KOPT-K1 (cell line): ENCODE results near the gene SLC35F3.
A peak's percentile ranks its signal among the peaks of the same experiment; 100 is the strongest.
"Not testable (repeated sequence)": the region's sequence is repeated elsewhere in the genome, so short reads cannot be mapped to it uniquely, and the experiment has no call there.

Experiments used
- H3K27ac ChIP-seq: fragments of 200-600 bp; sonication (generic); 2 replicates; pipeline ENCODE4 v1.5.1; 2016; ENCODE audit warnings: antibody characterized with exemption, mild to moderate bottlenecking, low read depth, low read length; ENCODE audit not compliant: poor library complexity, severe bottlenecking
- H3K36me3 ChIP-seq: fragments of 200-600 bp; sonication (generic); 2 replicates; pipeline ENCODE4 v1.5.1; 2017; ENCODE audit warnings: antibody characterized with exemption, mild to moderate bottlenecking, low read length, moderate library complexity; ENCODE audit not compliant: insufficient read depth
- H3K9me3 ChIP-seq: fragments of 200-600 bp; sonication (generic); 2 replicates; pipeline ENCODE4 v1.5.1; 2017; ENCODE audit warnings: antibody characterized with exemption, low read length, mild to moderate bottlenecking; ENCODE audit not compliant: insufficient read depth, poor library complexity, severe bottlenecking

SLC35F3 gene

DNA sequence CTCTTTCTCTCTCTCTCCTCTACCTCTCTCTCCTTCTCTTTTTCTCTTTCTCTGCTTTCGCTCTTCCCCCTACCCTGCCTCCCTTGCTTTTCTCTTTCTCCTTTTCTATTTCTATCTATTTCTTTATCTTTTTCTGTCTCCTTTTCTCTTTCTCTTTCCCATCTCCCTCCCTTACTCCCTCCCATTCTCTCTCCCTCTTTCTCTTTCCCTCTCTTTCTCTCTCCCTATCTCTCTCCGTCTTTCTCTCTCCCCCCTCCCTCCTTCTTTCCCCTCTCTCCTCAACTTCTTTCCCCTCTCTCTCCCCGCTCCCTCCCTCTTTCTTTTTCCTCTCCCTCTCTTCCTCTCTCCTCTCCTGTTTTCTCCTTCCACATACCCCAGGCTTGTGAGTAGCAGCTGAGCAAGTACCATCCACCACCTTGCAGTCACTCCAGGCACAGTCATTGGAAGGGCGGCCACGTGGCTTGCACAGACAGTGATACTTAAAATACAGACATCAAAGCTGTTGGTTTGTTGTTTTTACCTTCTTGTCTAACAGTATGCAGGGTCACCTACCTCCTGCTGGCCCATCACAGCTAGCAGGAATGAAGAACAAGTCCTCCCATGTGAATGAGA is 259.7 kb downstream of the SLC35F3 start:
- no peaks in the 10 kb centered on the region for H3K9me3 ChIP-seq
- H3K27ac ChIP-seq: peak overlapping the region; percentile 65
- H3K36me3 ChIP-seq: no peaks in the 10 kb centered on the region

DNA sequence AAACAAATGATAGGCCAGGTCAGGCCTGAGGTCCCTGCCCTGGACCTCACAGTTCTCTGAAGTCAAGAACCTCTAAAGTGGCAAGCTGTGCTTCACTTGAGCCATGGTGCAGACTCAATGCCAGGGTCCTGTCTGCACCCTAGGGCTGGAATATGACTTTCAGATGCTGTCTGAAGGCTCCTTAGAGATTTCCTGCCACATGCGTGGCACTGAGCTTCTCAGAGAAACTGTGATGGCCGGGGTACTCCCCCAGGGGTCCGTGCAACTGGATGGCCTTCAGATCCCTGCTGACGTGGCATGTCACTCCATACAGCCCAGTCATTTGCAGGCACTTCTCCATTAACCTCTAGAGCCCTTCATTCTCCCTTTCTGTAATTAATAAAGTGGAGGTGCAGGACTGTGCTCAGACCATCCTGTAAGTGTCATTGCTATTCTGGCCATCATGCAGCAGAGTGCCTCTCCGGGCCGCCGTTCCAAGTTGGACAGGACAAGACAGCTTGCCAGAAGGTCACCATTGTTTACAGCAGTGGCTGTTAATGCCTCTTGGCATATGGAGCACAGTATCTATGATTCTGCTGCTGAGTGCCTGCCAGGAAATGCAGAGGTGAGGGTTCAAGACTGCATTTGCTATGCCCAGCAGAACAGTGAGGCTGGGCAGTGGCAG is 263.7 kb downstream of the SLC35F3 start:
- H3K9me3 ChIP-seq: no peaks in the 10 kb centered on the region
- H3K36me3 ChIP-seq: no peaks in the 10 kb centered on the region
- peak overlapping the region; percentile 98 for H3K27ac ChIP-seq

DNA sequence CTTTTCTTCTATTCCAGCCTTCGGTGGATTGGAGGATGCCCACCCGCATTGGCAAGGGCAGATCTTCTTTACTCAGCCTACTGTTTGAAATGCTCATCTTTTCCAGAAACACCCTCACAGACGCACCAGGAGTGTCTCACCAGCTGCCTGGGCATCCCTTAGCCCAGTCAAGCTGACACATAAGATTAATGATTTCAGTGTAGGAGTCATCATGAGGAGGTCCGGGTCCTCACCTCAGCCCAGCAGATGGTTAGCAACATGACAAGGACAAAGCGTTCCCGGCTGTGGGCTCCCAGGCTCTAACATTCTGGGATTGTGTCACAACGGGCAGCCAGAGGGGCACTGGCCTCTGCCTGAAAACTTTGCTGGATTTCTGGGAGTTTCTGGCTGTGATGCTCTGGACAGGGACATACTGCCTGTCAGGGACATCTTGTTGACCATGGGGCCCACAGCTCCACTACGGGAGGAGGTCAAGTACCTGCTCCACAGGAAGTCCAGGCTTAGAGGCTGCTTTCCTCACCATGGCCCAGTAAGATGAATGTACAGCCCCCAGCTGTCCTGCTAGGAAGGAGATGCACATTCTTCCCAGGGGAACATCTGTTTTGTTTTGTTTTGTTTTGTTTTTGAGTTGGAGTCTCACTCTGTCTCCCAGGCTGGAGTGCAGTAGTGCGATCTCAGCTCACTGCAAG is 264.8 kb downstream of the SLC35F3 start:
- Histone ChIP-seq H3K36me3 (no peaks in the 10 kb centered on the region), H3K27ac (peak overlapping the region; percentile 98), H3K9me3 (no peaks in the 10 kb centered on the region)

DNA sequence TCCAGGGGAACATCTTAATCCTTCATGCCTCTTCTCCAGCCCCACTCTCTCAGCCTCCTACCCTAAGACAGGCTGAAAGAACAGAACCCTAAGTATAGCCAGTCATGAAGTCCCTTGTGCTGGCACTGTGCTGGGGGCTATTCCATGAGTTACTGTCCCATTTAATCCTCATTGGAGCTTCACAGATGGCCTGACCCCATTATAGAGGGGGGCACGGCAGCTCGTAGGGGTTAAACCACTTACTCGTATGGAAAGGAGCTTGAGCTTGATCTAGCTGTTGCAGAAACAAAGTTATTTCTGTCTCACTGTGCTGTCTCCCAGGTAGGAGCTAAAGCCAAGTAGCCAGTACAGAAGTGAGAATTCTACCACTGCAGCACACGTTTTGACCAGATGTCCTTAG is 265.6 kb downstream of the SLC35F3 start:
- peak overlapping the region; percentile 98 for H3K27ac ChIP-seq
- H3K36me3 ChIP-seq: no peaks in the 10 kb centered on the region
- no peaks in the 10 kb centered on the region for H3K9me3 ChIP-seq

DNA sequence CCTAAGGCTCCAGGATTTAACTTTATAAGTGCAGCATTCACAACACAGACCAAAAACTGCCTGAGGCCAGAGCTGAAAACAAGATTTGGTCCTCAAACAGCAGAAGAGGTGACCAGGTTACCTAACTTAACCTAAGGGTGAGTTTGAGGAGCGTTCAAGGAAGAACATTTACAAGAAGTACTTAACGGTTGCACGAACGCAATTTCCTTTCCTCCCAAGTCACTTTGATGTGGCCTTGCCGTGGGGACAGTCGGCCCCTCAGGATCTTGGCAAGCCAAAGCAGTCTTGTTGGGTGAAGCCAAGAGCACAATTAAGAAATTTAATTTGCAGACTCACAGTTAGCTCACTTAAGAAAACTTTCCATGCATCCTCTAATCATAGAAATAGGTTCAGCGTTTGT is 266.1 kb downstream of the SLC35F3 start:
- Histone ChIP-seq H3K36me3 (no peaks in the 10 kb centered on the region), H3K27ac (peak overlapping the region; percentile 98), H3K9me3 (peaks cover 1% of the 10 kb centered on the region)

DNA sequence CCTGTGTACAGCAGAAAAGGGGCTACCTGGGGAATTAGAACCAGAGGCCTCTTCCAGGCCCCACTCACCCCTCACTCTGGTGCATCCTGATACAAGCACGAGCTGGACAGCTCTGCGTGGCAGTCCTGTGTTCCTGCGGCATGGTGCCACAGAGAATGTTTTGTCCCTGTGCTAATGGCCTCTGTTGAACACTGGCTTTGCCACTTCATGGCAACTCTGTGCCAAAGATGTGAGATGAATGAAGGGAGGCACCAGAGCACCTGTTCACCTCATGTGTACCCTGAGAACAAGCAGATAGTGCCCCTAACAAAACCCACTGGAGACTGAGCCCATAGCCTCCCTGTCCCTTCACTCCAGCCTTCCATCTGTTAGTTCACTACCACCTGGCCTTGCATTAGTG is 269.5 kb downstream of the SLC35F3 start:
- peaks cover 22% of the 10 kb centered on the region for H3K9me3 ChIP-seq
- peak overlapping the region; percentile 98 for H3K27ac ChIP-seq
- H3K36me3 ChIP-seq: no peaks in the 10 kb centered on the region

DNA sequence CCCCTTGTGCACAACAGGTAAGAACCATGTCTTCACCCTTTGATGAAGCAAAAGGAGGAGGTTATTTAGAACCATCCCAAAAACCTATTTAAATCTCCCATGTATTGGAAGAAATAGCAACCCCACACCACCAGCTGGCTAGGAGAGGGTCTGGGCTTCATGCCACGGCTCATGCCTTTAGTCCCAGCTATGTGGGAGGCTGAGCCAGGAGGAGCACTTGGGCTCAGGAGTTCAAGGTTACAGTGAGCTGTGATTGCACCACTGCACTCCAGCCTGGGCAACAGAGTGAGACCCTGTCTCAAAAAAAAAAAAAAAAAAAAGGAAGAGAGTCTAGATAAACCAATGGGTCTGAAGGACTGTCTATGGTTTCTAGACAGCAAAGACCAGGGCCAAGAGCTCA is 270.9 kb downstream of the SLC35F3 start:
- H3K9me3 ChIP-seq: peaks cover 22% of the 10 kb centered on the region
- no peaks in the 10 kb centered on the region for H3K36me3 ChIP-seq
- H3K27ac ChIP-seq: no peak overlapping the region

DNA sequence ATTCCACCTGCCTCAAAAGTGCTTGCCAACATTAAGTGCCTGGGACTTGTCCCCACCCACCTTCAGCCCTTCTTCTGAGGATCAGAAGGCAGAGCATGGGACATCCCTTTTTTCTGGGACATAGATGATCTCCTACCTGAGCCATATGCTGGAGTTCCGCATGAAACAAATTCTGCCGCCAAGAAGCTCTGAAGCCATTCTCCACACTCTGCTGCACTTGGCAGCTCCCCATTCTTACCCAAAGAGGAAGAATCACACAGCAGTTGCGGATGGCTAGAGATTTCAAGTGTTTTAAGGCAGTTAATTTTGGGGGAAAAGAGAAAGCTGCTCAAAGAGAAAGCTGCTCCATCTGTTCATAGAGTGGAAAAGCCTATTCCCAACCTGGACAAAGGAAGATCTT is 271.5 kb downstream of the SLC35F3 start:
- H3K9me3 ChIP-seq: peaks cover 22% of the 10 kb centered on the region
- no peaks in the 10 kb centered on the region for H3K36me3 ChIP-seq
- no peak overlapping the region for H3K27ac ChIP-seq

DNA sequence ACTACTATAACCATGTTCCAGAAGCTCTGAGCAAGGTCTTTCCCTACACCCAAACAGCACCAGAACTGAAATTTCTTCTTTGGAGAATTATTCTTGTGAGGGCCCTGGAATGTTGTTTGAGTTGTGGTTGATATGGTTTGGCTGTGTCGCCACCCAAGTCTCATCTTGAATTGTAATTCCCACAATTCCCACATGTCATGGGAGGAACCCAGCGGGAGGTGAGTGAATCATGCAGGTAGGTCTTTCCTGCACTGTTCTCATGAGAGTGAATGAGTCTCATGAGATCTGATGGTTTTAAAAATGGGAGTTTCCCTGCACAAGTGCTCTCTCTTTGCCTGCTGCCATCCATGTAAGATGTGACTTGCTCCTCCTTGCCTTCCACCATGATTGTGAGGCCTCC is 272.4 kb downstream of the SLC35F3 start:
- not testable (repeated sequence) for H3K36me3 ChIP-seq, H3K27ac ChIP-seq
- H3K9me3 ChIP-seq: peaks cover 22% of the 10 kb centered on the region

DNA sequence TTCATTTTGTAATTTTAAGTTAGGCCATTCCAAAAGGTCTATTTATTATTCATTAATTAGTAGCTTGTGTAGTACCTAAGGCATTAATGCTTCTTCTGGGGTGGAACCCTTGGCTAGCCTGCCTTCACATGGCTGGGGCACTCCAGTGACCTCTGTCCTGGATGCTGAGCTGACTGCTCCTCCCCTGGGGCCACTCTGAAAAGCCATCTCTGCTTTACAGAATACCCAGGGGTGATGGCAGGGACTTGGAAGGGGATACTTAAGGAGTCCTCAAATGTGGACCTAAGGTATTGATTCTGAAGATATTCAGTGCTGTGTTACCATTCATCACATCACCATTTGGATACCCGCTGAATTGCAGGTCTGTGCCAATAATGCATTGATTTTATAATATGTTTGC is 281.0 kb downstream of the SLC35F3 start:
- H3K9me3 ChIP-seq: peaks cover 4% of the 10 kb centered on the region
- no peak overlapping the region for H3K27ac ChIP-seq
- no peaks in the 10 kb centered on the region for H3K36me3 ChIP-seq

DNA sequence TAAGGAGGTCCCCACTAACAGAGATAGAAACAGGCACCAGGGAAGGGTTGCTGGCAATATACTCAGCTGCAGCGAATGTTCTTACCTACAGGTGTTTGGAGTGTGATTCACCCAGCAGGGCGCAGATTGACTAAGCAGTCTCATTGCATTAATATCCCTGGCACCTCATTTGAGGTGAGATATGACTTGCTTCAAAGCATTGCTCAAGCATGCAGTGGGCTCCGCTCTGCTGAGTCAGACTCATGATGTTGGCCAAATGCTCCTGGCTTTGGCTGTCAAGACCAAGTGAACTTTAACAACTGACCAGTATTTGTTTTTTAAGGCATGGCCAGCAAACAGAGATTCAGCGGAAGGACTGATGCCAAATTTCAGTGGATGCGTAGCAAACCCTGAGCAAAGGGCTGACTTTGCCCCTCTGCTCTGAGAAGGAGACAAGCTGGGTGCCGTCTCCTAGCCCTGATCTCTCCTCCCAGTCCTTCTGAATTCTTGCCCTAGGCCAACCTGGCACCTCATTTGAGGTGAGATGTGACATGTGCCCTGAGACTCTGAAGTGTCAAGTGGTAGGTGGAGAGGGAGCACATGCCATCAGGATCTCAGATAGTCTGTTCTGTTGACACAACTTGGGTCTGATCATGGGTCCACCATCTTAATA is 281.7 kb downstream of the SLC35F3 start:
- Histone ChIP-seq H3K36me3 (no peaks in the 10 kb centered on the region), H3K9me3 (peaks cover 9% of the 10 kb centered on the region), H3K27ac (no peak overlapping the region)

DNA sequence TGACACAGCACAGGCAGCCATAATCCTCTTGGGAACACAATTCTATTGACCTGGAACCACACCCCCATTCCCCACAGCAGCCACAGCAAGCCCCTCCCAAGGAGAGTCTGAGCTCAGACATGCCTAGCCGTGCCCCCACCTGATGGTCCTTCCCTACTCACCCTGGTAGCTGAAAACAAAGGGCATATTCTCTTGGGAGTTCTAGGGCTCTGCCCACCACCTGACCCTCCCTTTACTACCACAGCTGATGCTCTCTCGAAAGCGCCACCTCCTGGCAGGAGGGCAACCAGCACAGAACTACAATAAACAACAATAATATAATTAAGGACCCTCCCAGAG is 283.9 kb downstream of the SLC35F3 start:
- H3K27ac ChIP-seq: no peak overlapping the region
- H3K36me3 ChIP-seq: no peaks in the 10 kb centered on the region
- H3K9me3 ChIP-seq: peaks cover 9% of the 10 kb centered on the region

DNA sequence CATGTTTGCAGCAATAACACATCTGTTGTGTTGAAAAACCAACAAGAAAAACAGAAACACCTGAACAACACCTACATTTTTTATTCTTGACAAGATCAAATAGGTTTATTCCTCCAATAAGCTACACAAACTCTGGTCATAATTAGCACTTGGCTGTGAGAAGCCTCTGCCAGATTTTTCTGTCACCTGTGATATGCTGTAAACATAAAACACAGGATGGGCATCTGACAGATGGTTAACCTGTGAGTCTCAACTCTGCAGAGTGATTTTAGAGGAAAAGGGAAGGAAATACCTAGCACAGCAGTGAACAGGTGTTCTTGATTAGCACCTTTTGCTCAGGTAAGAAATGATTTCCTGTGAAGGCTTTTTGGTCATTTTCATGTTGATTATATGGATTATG is 293.4 kb downstream of the SLC35F3 start:
- no peaks in the 10 kb centered on the region for H3K36me3 ChIP-seq
- H3K9me3 ChIP-seq: peaks cover 9% of the 10 kb centered on the region
- H3K27ac ChIP-seq: no peak overlapping the region

DNA sequence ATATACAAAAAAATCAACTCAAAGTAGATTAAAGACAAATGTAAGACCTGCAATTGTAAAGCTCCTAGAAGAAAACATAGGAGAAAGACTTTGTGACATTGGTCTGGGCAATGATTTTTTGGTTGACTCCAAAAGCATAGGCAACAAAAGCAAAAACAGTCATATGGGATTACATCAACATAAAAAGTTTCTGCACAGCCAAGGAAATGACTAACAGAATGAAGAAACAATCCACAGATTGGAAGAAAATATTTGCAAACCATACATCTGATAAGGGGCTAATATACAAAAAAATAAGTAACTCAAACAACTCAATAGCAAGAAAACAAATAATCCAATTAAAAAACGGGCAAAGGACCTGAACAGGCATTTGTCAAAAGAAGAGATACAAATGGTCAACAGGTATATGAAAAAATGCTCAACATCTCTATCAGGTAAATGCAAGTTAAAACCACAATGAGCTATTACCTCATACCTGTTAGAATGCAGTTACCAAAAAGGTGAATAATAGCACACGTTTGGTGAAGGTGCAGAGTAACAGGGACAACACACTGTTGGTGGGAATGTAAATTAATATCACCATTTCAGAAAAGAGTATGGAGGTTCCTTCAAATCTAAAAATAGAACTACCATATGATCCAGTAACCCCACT is 295.1 kb downstream of the SLC35F3 start:
- H3K9me3 ChIP-seq: peaks cover 9% of the 10 kb centered on the region
- no peaks in the 10 kb centered on the region for H3K36me3 ChIP-seq
- no peak overlapping the region for H3K27ac ChIP-seq

DNA sequence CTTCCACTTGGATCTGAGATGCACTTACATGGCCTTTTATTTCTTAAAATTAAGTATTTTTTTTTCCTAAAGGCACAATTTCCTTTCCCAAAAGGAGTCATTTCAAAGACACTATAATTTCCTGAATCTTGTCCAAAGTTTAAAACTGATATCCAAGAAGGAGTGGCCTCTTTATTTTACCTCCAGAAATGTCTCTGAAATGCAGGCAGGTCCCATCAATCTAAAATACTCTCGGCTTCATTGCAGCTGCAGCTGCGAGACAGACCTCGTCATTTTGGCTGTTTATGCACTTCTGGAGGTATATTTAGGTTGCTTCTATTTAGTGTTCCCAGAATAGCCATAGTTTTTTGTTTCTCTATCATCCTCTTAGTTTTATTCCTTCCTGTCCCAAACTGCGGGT is 296.1 kb downstream of the SLC35F3 start:
- H3K27ac ChIP-seq: no peak overlapping the region
- no peaks in the 10 kb centered on the region for H3K36me3 ChIP-seq
- H3K9me3 ChIP-seq: peaks cover 9% of the 10 kb centered on the region
